ENCODE measurements around the gene PTPRJ.
"Not testable (repeated sequence)": the region's sequence is repeated elsewhere in the genome, so short reads cannot be mapped to it uniquely, and the experiment has no call there.

The PTPRJ gene

DNA sequence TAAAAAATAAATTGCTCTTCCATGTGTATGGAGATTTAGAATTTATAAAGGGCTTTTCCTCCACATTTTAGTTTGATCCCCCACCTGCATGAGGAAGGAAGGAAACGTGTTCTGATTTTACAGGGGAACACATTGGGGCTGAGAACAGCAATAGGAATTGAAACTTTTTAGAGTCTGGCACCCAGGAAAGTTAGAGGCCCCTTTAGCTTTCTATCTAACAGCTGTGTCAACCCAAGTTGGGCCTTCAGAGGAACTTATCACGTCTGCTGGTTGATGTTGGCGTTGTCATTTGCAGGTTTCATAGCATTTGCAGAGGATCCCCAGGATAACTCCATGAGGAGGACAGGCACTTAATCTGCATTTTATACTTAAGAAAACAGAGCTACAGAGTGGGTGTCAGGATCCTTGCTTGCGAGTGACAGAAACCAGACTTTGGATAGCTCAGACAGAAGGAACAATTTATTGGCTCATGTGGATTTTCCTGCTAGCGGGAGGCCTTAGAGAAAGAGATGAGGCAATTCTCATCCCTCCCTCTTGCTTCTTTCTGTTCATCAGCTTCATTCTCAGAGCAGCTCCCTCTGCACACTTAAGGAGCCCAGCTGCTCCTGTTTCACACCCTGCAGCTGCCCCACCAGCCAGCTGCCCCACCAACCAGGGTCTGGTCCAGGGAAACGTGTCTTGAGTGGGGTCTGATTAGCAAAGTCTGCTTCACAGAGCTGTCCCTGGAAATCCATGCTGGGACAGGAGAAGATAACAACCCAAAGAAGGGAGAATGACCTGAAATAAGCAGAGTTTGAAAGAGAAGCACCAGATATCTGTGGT, 143.8 kb downstream of the PTPRJ start:
- DNase-seq = no peak

DNA sequence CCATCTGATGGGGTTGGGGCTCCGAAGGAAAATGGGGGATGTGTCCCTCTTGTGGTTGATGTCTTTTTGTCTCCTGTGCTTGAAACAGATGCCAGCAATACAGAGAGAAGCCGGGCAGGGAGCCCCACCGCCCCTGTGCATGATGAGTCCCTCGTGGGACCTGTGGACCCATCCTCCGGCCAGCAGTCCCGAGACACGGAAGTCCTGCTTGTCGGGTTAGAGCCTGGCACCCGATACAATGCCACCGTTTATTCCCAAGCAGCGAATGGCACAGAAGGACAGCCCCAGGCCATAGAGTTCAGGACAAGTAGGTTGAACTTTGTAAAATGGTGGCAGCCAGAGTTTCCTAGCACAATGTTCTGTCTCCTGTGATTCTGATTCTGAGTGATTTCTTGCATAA, 144.5 kb downstream of the PTPRJ start:
- no peak for DNase-seq

DNA sequence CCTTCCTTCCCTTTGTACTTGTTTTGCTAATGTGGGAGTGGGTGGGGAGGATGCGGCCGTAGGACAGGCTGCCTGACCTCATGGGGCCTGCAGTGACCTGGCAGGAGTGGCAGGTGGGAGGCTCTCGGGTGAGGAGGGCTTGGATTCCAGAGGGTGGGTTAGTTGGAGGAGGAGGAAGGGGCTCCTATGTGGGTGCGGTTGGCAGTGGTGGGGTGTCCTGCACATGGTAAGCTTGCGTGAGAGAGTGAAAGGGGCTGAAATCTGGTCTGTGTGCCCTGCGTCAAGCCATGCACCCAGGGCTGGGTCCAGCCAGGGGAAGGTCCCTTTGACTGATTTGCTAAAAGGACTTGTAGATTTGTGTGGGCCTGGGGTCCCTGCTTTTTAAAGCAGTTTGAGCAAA, 145.5 kb downstream of the PTPRJ start:
- DNase-seq = no peak

DNA sequence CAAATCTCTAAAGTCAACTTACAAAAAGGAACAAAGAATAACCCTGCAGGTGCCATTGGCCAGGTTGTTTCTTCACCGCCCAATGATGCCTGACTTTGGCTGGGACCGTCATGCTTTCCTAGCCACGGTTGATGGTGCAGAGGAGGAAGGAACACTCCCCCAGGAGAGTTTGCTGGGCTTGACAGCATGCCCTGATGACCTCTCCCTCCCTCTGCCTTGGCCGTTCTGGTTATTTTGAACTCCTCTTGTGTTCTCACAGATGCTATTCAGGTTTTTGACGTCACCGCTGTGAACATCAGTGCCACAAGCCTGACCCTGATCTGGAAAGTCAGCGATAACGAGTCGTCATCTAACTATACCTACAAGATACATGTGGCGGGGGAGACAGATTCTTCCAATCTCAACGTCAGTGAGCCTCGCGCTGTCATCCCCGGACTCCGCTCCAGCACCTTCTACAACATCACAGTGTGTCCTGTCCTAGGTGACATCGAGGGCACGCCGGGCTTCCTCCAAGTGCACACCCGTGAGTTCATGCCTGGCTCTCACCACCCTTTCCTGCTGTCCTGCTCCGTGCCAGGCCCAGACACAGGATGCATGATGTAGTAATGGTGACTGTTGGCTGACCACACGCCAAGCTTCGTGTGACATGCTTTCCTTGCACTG, 147.3 kb downstream of the PTPRJ start:
- DNase-seq = no peak

DNA sequence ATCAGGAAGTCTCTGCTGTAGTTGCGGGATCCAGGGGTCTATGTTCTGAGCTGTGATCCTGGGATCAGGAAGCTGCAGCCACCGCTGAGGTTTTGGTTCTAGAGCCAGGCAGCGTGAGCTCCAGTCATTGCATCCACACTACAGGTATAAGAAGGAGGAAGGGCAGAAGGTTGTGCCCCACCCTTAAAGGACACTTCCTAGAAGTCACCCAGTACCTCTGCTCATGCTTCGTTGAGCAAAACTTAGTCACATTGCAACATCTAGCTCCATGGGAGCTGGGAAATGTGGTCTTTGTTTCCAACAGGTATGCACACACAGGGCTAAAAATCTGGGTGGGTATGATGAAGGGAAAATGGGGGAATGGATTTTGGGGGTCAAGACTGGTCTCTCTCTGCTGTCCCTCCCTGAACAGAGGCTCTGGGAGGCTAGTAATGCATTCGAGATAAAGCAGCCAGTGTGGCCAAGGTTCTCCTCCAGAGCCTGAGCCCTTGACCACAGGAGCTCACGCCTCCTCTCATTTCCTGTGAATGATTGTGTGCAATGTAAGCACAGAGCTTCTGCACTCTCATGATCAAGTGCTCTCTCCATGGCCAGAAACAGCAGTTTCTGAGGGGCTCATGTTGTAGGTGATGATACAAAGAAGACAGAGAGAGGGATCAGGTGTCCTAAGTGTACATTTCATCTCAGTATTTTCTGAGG, 149.5 kb downstream of the PTPRJ start:
- no peak for DNase-seq

DNA sequence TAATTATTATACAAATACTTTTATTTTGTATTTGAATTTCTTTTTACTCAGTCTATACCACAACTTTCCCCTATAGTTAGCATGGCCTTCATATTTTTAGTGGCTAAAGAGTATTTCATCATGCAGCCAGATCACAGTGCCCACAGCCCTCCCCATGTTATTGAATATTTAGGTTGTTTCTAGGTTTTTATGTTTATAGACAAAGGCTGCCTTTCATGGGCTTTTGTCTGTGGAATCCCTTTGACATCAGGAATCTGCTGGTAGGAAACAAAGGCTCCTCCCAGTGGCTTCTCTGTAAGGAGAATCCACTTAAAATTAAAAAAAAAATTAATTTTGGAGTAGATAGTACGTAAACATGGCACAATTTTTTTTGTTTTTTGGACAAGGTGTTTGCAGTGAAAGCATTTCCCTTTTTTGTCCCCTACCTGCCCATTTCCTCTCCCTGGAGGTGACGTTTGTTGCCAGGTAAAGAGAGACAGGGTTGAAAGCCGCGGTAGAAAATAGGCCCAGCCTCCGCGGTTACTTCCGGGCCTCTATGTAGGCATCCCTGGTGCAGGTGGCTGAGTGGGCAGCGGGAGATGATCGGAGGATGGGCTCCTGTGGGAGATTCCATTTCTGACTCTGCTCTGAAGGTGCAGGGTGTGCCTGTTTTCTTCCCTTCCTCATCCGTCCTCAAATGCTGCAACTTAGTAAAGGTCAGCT, 154.0 kb downstream of the PTPRJ start:
- DNase-seq = no peak

DNA sequence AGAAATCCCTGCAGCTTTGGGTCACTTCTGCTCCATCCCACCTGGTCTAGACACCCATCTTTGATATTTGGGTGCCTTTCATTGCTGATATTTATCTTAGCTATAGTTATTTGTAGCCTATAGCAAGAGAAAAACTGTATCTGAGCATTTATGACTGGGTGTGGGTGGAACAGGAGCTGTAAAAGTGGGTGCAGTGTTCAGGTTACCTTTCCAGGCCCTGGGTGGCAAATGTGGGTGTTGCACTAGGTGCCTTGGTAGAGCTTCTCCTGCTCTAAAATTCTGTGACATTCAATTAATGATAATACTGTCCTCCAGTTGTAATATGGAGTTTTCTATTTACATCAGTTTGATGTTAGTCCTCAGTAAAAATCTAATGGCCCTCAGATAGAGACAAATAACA, 157.9 kb downstream of the PTPRJ start:
- DNase-seq = no peak

DNA sequence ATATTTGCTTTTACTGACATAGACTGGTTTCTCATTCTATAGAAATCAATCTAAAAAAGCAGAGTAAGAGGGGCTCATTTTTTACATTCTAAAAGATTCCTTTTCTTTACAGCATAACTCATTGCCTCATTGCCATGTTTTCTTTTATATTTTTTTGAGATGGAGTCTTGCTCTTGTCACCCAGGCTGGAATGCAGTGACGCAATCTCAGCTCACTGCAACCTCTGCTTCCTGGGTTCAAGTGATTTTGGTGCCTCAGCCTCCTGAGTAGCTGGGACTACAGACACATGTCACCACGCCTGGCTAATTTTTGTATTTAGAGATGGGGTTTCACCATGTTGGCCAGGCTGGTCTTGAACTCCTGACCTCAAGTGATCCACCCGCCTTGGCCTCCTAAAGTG, 159.5 kb downstream of the PTPRJ start:
- not testable (repeated sequence) for DNase-seq

DNA sequence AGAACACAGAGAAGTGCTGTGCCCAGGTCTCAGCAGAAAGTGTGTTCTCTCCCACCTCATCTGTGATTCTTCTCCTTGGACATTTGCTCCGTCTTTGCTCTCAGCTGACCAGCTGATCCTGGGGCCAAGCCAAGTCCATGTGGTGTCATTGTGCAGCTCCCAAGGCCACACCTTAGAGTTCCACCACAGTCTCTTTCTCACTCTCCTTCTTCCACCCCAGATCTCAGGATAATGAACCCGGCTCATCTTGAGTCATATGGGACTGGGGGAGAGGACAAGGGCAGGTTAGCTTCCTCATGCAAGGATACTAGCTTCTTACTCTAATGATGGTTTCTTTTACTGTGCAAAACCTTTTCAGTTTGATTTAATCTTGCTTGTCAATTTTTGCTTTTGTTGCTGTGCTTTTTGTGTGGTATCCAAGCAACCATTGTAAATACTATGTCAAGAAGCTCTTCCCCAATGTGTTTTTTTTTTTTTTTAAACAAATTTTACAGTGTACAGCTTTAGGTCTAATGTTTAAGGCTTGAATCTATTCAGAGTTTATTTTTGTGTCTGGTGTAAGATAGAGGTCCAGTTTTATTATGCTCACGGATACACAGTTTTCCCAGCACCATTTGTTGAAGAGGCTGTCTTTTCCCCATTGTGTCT, 161.2 kb downstream of the PTPRJ start:
- no peak for DNase-seq

DNA sequence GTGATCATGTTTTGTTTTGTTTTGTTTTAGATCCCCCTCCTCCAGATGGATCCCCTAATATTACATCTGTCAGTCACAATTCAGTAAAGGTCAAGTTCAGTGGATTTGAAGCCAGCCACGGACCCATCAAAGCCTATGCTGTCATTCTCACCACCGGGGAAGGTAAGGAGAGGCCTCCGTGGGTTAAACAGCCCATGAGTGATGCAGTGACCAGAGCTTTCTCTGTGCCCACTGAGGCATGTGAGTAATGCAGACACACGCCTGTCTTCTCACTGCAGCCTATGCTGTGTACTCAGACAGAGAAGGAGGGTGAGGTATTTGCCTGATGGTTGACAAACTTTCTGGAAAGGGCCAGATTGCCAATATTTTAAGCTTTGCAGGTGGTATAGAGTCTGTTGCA, 162.5 kb downstream of the PTPRJ start:
- DNase-seq = no peak

DNA sequence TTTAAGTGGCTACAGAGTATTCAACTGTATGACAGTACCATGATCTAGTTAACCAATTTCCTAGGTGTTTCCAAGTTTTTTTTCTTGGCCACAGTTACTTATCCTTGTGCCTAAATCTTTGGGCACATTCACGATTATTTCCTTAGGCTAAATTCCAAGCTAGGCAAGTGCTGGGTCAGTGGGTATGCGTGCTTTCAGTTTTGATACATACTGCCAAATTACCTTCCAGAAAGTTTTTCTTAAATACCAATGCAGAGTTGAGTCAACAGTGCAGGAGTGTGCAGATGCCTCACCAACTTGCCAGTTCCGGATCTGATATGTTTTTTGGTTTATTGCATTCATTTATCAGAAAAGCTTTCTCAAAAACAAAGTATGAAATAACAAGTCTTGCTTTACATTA, 168.4 kb downstream of the PTPRJ start:
- DNase-seq = no peak

DNA sequence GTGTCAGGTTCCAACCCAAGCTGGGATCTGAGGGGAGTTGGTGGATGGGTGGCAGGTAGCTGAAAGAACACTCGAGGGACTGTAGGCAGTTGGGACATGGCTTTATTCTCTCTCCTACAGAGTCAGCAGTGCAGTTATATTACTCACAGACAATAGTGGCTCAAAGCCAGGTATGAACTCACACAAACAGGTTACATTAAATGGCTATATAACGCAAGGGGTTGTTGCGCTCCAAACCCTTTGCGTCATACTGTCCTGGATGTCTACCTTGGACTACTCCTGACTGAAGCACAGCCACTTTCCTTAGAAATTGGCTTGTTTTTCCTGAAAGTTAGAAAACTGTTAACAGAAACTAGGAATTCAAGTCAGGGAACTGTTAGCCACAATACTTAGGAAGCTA, 169.9 kb downstream of the PTPRJ start:
- DNase-seq = no peak

DNA sequence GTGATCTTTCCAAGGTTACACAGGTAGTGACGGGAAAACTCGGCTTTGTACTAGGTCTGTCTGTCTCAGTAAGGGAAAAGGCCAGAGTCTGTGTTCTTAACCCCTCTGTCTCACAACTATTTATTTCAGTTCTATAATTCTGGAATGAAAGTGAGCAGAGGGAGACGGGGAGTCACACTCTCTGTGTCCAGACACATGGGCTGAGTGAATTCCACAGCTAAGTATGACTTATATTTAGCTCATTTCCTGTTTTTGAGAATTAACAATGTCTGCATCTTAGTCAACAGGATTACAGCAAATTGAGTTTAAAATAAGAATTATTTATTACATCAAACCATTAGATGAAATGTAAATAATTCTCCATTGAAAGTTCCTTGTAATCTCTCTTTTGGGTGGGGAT, 173.8 kb downstream of the PTPRJ start:
- DNase-seq = no peak

DNA sequence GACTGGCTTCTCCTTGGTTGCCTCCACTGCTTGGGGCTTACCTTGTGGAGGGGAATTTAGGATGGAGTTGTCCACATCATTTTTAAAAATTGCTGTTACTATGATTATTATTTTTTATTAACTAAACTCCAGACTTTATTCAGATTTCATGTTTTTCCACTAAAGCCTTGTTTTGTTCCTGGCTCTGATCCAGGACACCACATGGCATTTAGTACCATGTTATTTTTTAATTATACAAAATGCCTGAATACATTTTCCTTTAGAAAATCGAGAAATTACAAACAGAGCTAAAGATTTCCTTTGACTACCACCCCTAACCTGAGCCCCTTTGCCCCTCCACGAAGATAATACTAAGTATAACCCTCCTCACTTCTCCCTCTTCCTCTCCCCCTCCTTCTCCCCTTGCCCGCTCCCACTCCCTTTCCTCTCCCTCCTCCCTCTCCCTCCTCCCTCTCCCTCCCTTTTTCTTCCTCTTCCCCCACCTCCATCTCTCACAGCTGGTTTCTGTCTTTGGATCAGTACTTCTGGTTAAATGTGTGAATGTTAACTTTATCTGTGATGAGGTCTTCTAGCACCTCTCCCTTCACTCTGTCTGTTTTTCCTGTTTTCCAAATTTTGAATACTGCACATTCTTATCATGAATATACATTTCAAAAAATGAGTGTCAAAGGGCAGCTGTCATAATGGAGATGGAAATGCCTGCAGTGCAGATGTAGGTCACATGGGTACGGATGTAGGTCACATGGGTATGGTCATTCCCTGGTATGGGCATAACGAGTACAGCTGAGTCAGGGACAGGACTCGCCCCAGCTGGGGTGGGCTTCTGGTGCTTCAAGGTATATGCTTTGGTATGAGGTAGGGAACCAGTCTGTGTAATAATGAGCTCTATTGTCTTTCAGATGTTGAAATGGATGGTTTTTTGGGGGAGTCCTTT, 181.9 kb downstream of the PTPRJ start:
- no peak for DNase-seq

DNA sequence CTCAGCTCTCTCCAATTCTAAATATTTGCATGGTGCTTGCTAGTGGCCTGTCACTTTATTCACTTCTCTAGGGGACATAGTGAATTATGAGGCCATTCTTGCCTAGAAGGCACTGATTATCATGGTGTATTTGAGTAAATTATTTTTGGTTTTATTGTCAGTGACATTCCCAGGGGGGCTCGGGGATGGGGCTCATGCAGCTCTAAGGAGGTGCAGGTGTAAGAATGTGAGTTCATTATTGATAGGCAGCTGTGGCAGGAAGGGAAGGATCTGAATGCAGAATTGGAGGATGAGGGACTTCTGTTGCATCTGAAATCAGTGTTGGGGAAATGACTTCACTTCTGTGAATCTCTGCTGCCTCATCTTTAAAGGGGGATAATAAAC, 182.5 kb downstream of the PTPRJ start:
- no peak for DNase-seq

DNA sequence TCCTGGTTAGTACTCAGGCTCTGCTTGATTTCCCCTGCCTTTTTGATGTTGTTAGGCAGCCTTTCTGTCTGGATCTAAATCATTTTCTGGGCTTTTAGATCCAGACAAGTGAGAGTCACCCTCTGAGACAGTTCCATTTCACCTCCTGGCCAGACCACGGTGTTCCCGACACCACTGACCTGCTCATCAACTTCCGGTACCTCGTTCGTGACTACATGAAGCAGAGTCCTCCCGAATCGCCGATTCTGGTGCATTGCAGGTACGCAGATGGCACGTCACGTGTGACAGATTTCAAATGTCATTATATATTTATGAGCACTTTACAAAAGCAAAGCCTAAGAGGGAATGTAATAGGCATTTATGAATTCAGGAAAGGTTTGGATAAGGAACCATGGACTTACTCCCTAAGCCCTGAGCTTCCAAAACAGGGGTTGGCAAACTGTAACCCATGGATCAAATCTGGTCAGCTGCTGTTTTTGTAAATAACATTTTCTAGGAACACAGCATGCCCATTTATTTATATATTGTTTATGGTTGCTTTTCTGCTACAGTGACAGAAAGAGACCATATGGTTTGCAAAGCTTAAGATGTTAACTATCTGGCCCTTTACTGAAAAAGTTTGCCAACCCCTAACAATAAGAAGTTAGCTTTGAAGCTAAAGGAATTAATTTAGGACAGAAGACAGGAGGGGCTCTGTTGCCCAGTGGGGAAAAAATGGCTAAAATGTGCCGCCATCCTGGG, 183.2 kb downstream of the PTPRJ start:
- no peak for DNase-seq

DNA sequence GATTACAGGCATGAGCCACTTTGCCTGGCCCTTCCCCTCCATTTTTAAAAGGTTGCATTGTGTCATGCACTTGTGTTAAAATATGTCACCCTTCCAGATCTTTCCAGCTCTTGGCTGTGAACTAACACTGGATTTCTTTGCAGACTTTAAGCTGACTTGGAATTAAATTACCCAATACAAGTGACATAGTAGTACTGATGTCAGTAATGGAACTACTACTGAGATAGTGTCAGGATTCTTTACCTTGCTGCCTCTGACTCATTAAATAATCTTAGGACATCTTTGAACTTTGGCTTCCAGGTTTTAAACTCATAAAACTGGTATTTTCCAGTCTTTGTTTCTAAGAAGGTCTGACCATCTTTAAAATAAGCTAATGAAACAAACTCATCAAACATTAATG, 184.5 kb downstream of the PTPRJ start:
- no peak for DNase-seq

DNA sequence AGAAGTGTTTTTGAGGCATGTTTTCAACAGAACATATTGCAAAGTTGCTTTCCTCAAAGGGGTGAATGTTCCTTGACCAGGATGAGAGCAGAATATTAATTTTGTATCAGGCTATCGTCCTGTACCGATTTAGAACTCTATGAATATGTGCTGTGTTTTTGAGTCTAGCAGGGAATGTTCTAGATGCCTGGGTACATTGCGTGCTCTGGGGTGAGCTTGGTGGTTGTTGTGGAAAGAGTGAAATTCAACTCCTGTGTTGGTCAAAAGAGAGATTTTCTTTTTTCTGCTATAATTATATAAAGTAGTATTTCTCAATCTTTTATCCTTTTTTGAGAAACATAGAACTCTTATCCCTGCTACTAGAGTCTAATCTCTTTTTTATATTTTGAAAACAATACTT, 185.1 kb downstream of the PTPRJ start:
- DNase-seq = no peak

DNA sequence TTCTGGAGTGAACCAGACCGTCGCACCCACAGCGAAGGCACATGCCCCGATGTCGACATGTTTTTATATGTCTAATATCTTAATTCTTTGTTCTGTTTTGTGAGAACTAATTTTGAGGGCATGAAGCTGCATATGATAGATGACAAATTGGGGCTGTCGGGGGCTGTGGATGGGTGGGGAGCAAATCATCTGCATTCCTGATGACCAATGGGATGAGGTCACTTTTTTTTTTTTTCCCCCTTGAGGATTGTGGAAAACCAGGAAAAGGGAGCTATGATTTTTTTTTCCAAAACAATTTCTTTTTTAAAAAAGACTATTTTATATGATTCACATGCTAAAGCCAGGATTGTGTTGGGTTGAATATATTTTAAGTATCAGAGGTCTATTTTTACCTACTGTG, 187.0 kb downstream of the PTPRJ start:
- no peak for DNase-seq

DNA sequence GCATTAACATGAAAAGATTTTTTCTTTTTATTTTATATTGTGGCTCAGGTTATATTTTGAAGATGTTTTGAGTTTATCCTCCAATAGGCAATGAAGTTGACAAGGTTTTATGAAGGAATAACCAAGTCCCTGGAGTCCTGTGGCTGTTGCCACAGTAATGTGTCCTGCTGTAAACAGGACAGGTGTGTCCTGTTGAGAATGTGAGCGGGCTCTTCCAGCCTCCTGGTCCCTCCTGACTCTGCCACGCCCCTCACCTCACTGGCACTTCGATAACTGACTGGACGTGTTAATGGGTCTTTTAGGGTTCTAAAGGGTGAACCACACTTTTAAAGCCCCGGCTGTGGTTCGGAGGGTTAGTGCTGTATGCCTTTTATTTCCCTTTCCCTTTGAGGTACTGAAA, 188.5 kb downstream of the PTPRJ start:
- no peak for DNase-seq

DNA sequence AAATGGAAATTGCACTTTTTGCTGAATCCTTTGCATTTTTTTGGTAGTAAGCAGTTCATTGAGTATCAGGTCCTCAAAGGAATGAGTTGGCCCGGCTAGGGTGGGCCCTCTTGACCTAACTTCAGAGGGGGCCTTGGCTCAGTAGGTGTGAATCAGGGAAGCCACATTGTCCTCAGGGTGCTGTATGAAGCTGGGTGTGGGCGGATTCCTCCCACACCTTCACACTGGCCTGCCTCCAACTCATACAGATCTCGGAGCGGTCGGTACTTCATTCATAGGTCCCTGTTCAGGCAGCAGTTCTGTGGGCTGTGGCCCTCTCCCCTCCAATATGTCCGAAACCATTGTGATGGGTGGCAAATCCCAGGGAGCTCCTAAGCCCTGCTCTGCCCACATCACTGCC, 188.9 kb downstream of the PTPRJ start:
- DNase-seq = no peak

All from Kasumi-1 (cell line).